Smooth muscle cell (in vitro differentiated cells): ENCODE results near the gene GNB1. TPM values are rescaled to one million over a fixed set of nuclear protein-coding genes. Genes with fewer than 3 reads are reported as not detected.

Source experiments
- DNase-seq: peaks from one replicate; lab custom pipeline; 2025; ENCODE audit not compliant: unreplicated experiment; lab: John Stamatoyannopoulos, UW
- H2AFZ ChIP-seq: fragments of 200-600 bp; sonication (generic); 2 replicates; pipeline ENCODE4 v1.6.0; 2016; ENCODE audit warnings: antibody characterized with exemption, low read depth, mild to moderate bottlenecking
- H3F3A ChIP-seq: fragments of 200-600 bp; sonication (generic); 2 replicates; pipeline ENCODE4 v1.6.0; 2017; ENCODE audit warnings: antibody characterized with exemption, low read depth
- H3K27ac ChIP-seq: fragments of 200-600 bp; sonication (generic); 2 replicates; pipeline ENCODE4 v1.5.1; 2016; ENCODE audit warnings: low read depth, mild to moderate bottlenecking
- H3K27me3 ChIP-seq: fragments of 200-600 bp; sonication (generic); 2 replicates; pipeline ENCODE4 v1.6.1; 2016; ENCODE audit warnings: low read depth, mild to moderate bottlenecking
- H3K36me3 ChIP-seq: fragments of 200-600 bp; sonication (generic); 2 replicates; pipeline ENCODE4 v1.5.1; 2016; ENCODE audit warnings: low read depth
- H3K4me1 ChIP-seq: fragments of 200-600 bp; sonication (generic); 2 replicates; pipeline ENCODE4 v1.5.1; 2016; ENCODE audit warnings: low read depth
- H3K4me2 ChIP-seq: fragments of 200-600 bp; sonication (generic); 2 replicates; pipeline ENCODE4 v1.6.0; 2016; ENCODE audit warnings: mild to moderate bottlenecking
- H3K4me3 ChIP-seq: fragments of 200-600 bp; sonication (generic); 2 replicates; pipeline ENCODE4 v1.5.1; 2016; ENCODE audit warnings: mild to moderate bottlenecking
- H3K79me2 ChIP-seq: fragments of 200-600 bp; sonication (generic); 2 replicates; pipeline ENCODE4 v1.6.0; 2016; ENCODE audit warnings: low read depth, mild to moderate bottlenecking
- H3K9ac ChIP-seq: fragments of 200-600 bp; sonication (generic); 2 replicates; pipeline ENCODE4 v1.6.0; 2016; ENCODE audit warnings: low read depth
- H3K9me3 ChIP-seq: fragments of 200-600 bp; sonication (generic); replicated peaks from 2 replicates; pipeline ENCODE4 v1.5.1; 2016; ENCODE audit warnings: low read depth
- H4K20me1 ChIP-seq: fragments of 200-600 bp; sonication (generic); 2 replicates; pipeline ENCODE4 v1.6.0; 2016; ENCODE audit warnings: low read depth
- CTCF ChIP-seq: fragments of 200-600 bp; sonication (generic); IDR thresholded peaks from 2 replicates; pipeline ENCODE4 v1.5.1; 2017; ENCODE audit warnings: borderline replicate concordance, mild to moderate bottlenecking, antibody characterized with exemption; ENCODE audit not compliant: insufficient read depth, poor library complexity, severe bottlenecking
- WGBS: methylation state at CpG from one replicate; pipeline ENCODE4 v1.1.7; 2016; ENCODE audit warnings: low lambda C conversion rate; 5-methylcytosine and 5-hydroxymethylcytosine counted together
- polyA plus RNA-seq: library from polyadenylated mRNA; unstranded; fragments of >200 nt; fragmentation: Nextera tagmentation; extraction: Ambion mirVana; gene quantifications from 2 replicates; pipeline ENCODE4 v1.2.1, GENCODE V29; 2016
- total RNA-seq: library from RNA; depleted of rRNA; stranded (reverse); fragments of >200 nt; gene quantifications from 2 replicates; pipeline ENCODE4 v1.2.3, GENCODE V29; 2014

The GNB1 gene
- total and polyA plus RNA-seq, 2 experiments from 2014 or later = 208 to 293 TPM

- Histone ChIP-seq H2AFZ (no peak overlapping the region), H3K4me2 (no peak overlapping the region), H3K27ac (no peak overlapping the region), H3K36me3 (peaks cover 23% of the 10 kb centered on the region), H3K9me3 (no peaks in the 10 kb centered on the region), H4K20me1 (peaks cover 96% of the 10 kb centered on the region), H3K4me1 (no peaks in the 10 kb centered on the region), H3F3A (peaks cover 13% of the 10 kb centered on the region), H3K4me3 (no peak overlapping the region), H3K27me3 (no peaks in the 10 kb centered on the region), H3K9ac (no peak overlapping the region), H3K79me2 (peaks cover 94% of the 10 kb centered on the region)
- WGBS = 95% methylated on average over 3 of the region's 3 CpGs
- TF ChIP-seq CTCF = no peak
- DNase-seq = no peak
Measured at GRCh38 chr1:1817221-1817620, 73.7 kb downstream of the GNB1 start.

GRCh38 chr1:1815606-1816281, 75.1 kb downstream of the GNB1 start:
- DNase-seq = no peak
- H2AFZ ChIP-seq = no peak overlapping the region
- 96% methylated on average over 14 of the region's 14 CpGs for WGBS
- peaks cover 13% of the 10 kb centered on the region for H3F3A ChIP-seq
- no peak overlapping the region for H3K27ac ChIP-seq
- H3K9ac ChIP-seq = no peak overlapping the region
- no peak for TF ChIP-seq CTCF
- H3K9me3 ChIP-seq = no peaks in the 10 kb centered on the region
- no peaks in the 10 kb centered on the region for H3K27me3 ChIP-seq
- H3K4me3 ChIP-seq = no peak overlapping the region
- H3K79me2 ChIP-seq = peaks cover 89% of the 10 kb centered on the region
- no peaks in the 10 kb centered on the region for H3K4me1 ChIP-seq
- H3K36me3 ChIP-seq = peaks cover 23% of the 10 kb centered on the region
- H4K20me1 ChIP-seq = peaks cover 94% of the 10 kb centered on the region
- no peak overlapping the region for H3K4me2 ChIP-seq

- Histone ChIP-seq H3K4me3 (no peak overlapping the region), H3F3A (peaks cover 28% of the 10 kb centered on the region), H3K4me1 (no peaks in the 10 kb centered on the region), H3K27ac (no peak overlapping the region), H3K36me3 (peaks cover 19% of the 10 kb centered on the region), H3K9ac (no peak overlapping the region), H3K4me2 (no peak overlapping the region), H2AFZ (no peak overlapping the region), H3K27me3 (no peaks in the 10 kb centered on the region), H4K20me1 (peaks cover 98% of the 10 kb centered on the region), H3K79me2 (peaks cover 88% of the 10 kb centered on the region), H3K9me3 (no peaks in the 10 kb centered on the region)
- TF ChIP-seq CTCF = no peak
- 87% methylated on average over 6 of the region's 6 CpGs for WGBS
- no peak for DNase-seq
Measured at GRCh38 chr1:1809489-1809888, 81.4 kb downstream of the GNB1 start.

GRCh38 chr1:1808206-1808605, 82.7 kb downstream of the GNB1 start:
- H3K9ac ChIP-seq = no peak overlapping the region
- no peak overlapping the region for H2AFZ ChIP-seq
- TF ChIP-seq CTCF = no peak
- peaks cover 98% of the 10 kb centered on the region for H4K20me1 ChIP-seq
- H3K4me1 ChIP-seq = no peaks in the 10 kb centered on the region
- H3K27me3 ChIP-seq = no peaks in the 10 kb centered on the region
- H3K27ac ChIP-seq = no peak overlapping the region
- peaks cover 17% of the 10 kb centered on the region for H3F3A ChIP-seq
- WGBS = 97% methylated on average over 10 of the region's 10 CpGs
- H3K79me2 ChIP-seq = peaks cover 86% of the 10 kb centered on the region
- H3K4me2 ChIP-seq = no peak overlapping the region
- H3K36me3 ChIP-seq = peaks cover 16% of the 10 kb centered on the region
- DNase-seq = no peak
- H3K4me3 ChIP-seq = no peak overlapping the region
- H3K9me3 ChIP-seq = no peaks in the 10 kb centered on the region
